H9 (cell line): ENCODE measurements around the gene TAF5L. TPM values are rescaled to one million over a fixed set of nuclear protein-coding genes. Genes with fewer than 3 reads are reported as not detected.

ENCODE experiments used
- DNase-seq: peaks from one replicate; pipeline ENCODE4 v3.0.0-alpha.2; 2017
- H2AFZ ChIP-seq: one replicate; pipeline ENCODE4 v1.6.1; 2013; ENCODE audit warnings: mild to moderate bottlenecking, low read length, control low read depth, moderate library complexity
- H2AK5ac ChIP-seq: 2 replicates; pipeline ENCODE4 v1.6.1; 2013; ENCODE audit warnings: low read length, control low read depth, mixed read lengths; ENCODE audit not compliant: insufficient read length
- H2BK120ac ChIP-seq: one replicate; pipeline ENCODE4 v1.6.1; 2013; ENCODE audit warnings: low read depth, mild to moderate bottlenecking, low read length, control low read depth, inconsistent platforms; ENCODE audit not compliant: poor library complexity, severe bottlenecking
- H2BK12ac ChIP-seq: 2 replicates; pipeline ENCODE4 v1.6.1; 2013; ENCODE audit warnings: low read length, control low read depth, mixed read lengths, low read depth; ENCODE audit not compliant: insufficient read length
- H2BK15ac ChIP-seq: 2 replicates; pipeline ENCODE4 v1.6.1; 2013; ENCODE audit warnings: low read depth, low read length, control low read depth
- H2BK20ac ChIP-seq: one replicate; pipeline ENCODE4 v1.6.1; 2013; ENCODE audit warnings: low read depth, mild to moderate bottlenecking, low read length, control low read depth, inconsistent platforms; ENCODE audit not compliant: poor library complexity, severe bottlenecking
- H2BK5ac ChIP-seq: 2 replicates; pipeline ENCODE4 v1.6.1; 2013; ENCODE audit warnings: low read length, control low read depth, mixed read lengths; ENCODE audit not compliant: insufficient read length
- H3K14ac ChIP-seq: 2 replicates; pipeline ENCODE4 v1.6.1; 2013; ENCODE audit warnings: low read length, control low read depth; ENCODE audit not compliant: insufficient read depth
- H3K18ac ChIP-seq: 2 replicates; pipeline ENCODE4 v1.6.1; 2013; ENCODE audit warnings: low read depth, mild to moderate bottlenecking, mixed read lengths, low read length, control low read depth; ENCODE audit not compliant: insufficient read length
- H3K23ac ChIP-seq: 2 replicates; pipeline ENCODE4 v1.6.1; 2013; ENCODE audit warnings: low read length, control low read depth, mixed read lengths, low read depth; ENCODE audit not compliant: insufficient read length
- H3K23me2 ChIP-seq: 2 replicates; pipeline ENCODE4 v1.6.1; 2013; ENCODE audit warnings: low read depth, mild to moderate bottlenecking, mixed read lengths, low read length, control low read depth; ENCODE audit not compliant: insufficient read length, poor library complexity, severe bottlenecking
- H3K27ac ChIP-seq: 2 replicates; pipeline ENCODE4 v1.5.1; 2013; ENCODE audit warnings: low read length, control low read depth, mixed read lengths, low read depth; ENCODE audit not compliant: insufficient read length
- H3K27me3 ChIP-seq: 2 replicates; pipeline ENCODE4 v1.6.1; 2013; ENCODE audit warnings: low read length, control low read depth, inconsistent platforms; ENCODE audit not compliant: insufficient read depth
- H3K4ac ChIP-seq: 2 replicates; pipeline ENCODE4 v1.6.1; 2013; ENCODE audit warnings: low read depth, mild to moderate bottlenecking, control low read depth, inconsistent platforms, low read length, moderate library complexity
- H3K4me1 ChIP-seq: 2 replicates; pipeline ENCODE4 v1.6.1; 2013; ENCODE audit warnings: low read length, control low read depth, inconsistent platforms; ENCODE audit not compliant: insufficient read depth
- H3K4me2 ChIP-seq: 2 replicates; pipeline ENCODE4 v1.6.1; 2013; ENCODE audit warnings: low read length, control low read depth, mixed read lengths; ENCODE audit not compliant: insufficient read length, insufficient read depth
- H3K56ac ChIP-seq: 2 replicates; pipeline ENCODE4 v1.6.1; 2013; ENCODE audit warnings: low read depth, mild to moderate bottlenecking, mixed read lengths, low read length, control low read depth; ENCODE audit not compliant: insufficient read length
- H3K79me1 ChIP-seq: 2 replicates; pipeline ENCODE4 v1.6.1; 2013; ENCODE audit warnings: low read depth, mild to moderate bottlenecking, moderate library complexity, low read length, control low read depth, inconsistent platforms; ENCODE audit not compliant: insufficient read depth, poor library complexity, severe bottlenecking
- H3K79me2 ChIP-seq: 2 replicates; pipeline ENCODE4 v1.6.1; 2013; ENCODE audit warnings: low read length, control low read depth, inconsistent platforms; ENCODE audit not compliant: insufficient read depth
- H3K9ac ChIP-seq: 2 replicates; pipeline ENCODE4 v1.6.1; 2013; ENCODE audit warnings: low read length, control low read depth, mixed read lengths; ENCODE audit not compliant: insufficient read length; ENCODE audit errors: extremely low read depth
- H3K9me3 ChIP-seq: one replicate; pipeline ENCODE4 v1.6.1; 2013; ENCODE audit warnings: low read depth, low read length, inconsistent platforms; ENCODE audit not compliant: control insufficient read depth
- H3T11ph ChIP-seq: one replicate; pipeline ENCODE4 v1.6.1; 2013; ENCODE audit warnings: mild to moderate bottlenecking, low read length, control low read depth, inconsistent platforms
- H4K20me1 ChIP-seq: one replicate; pipeline ENCODE4 v1.6.1; 2013; ENCODE audit not compliant: control insufficient read depth, insufficient read length, insufficient read depth
- H4K5ac ChIP-seq: 2 replicates; pipeline ENCODE4 v1.6.1; 2013; ENCODE audit warnings: low read depth, mild to moderate bottlenecking, mixed read lengths, low read length, control low read depth; ENCODE audit not compliant: insufficient read length
- H4K8ac ChIP-seq: replicated peaks from 2 replicates; pipeline ENCODE4 v1.6.1; 2013; ENCODE audit warnings: low read length, control low read depth, mixed read lengths, low read depth; ENCODE audit not compliant: insufficient read length
- H4K91ac ChIP-seq: 2 replicates; pipeline ENCODE4 v1.6.1; 2013; ENCODE audit warnings: low read depth, mild to moderate bottlenecking, moderate library complexity, mixed read lengths, low read length, control low read depth; ENCODE audit not compliant: insufficient read length
- H3K27ac Mint-ChIP-seq, 3 experiments: 2 replicates in 2 of 3; 3 replicates in 1 of 3; pipeline ENCODE4 v1.8.0; 2020 to 2021; ENCODE audit warnings: mixed read lengths in 3 of 3, mild to moderate bottlenecking in 1 of 3, moderate library complexity in 1 of 3
- H3K27me3 Mint-ChIP-seq: 2 replicates; pipeline ENCODE4 v1.8.0; 2021; ENCODE audit warnings: low read depth, mild to moderate bottlenecking, moderate library complexity, mixed read lengths
- H3K36me3 Mint-ChIP-seq, 3 experiments: 2 replicates in 2 of 3; 3 replicates in 1 of 3; pipeline ENCODE4 v1.8.0; 2020 to 2021; ENCODE audit warnings: low read depth in 3 of 3, mixed read lengths in 3 of 3; ENCODE audit not compliant: insufficient read depth in 1 of 3
- H3K4me1 Mint-ChIP-seq, 2 experiments: 2 replicates each; pipeline ENCODE4 v1.8.0; 2020; ENCODE audit warnings: mixed read lengths in 2 of 2
- H3K4me3 Mint-ChIP-seq, 2 experiments: 2 replicates in 1 of 2; 3 replicates in 1 of 2; pipeline ENCODE4 v1.8.0; 2020 to 2021; ENCODE audit warnings: mild to moderate bottlenecking in 2 of 2, mixed read lengths in 2 of 2, moderate library complexity in 1 of 2
- H3K9me3 Mint-ChIP-seq, 2 experiments: 2 replicates in 1 of 2; 3 replicates in 1 of 2; pipeline ENCODE4 v1.8.0; 2020; ENCODE audit warnings: mild to moderate bottlenecking in 2 of 2, mixed read lengths in 2 of 2, moderate library complexity in 1 of 2
- CTCF ChIP-seq: fragments of 200-600 bp; sonication (generic); conservative IDR thresholded peaks from 3 replicates; pipeline ENCODE4 v1.8.0; 2021; ENCODE audit warnings: antibody characterized with exemption, mild to moderate bottlenecking
- WGBS: extraction: QIAGEN DNeasy Blood & Tissue Kit; methylation state at CpG from one replicate; pipeline ENCODE4 v1.1.7; 2013; ENCODE audit warnings: missing lambda C conversion rate, low lambda C conversion rate, mixed read lengths; ENCODE audit not compliant: insufficient read length; ENCODE audit errors: extremely low coverage; 5-methylcytosine and 5-hydroxymethylcytosine counted together
- total RNA-seq: library from RNA; stranded (reverse); gene quantifications from 2 replicates; pipeline ENCODE4 v1.2.1, GENCODE V29; 2021

TAF5L gene
- total RNA-seq, 1 experiment from 2014 or later: 30.3 TPM

GRCh38 chr1:229600229-229600628 lies 25.7 kb downstream of the TAF5L start:
- Histone ChIP-seq H3K79me2 (no peaks in the 10 kb centered on the region), H3K79me1 (no peaks in the 10 kb centered on the region), H2BK12ac (no peak overlapping the region), H4K5ac (no peak overlapping the region), H4K91ac (no peak overlapping the region), H4K20me1 (no peaks in the 10 kb centered on the region), H3K18ac (no peak overlapping the region), H2BK20ac (no peak overlapping the region), H3K9me3 (no peaks in the 10 kb centered on the region), H2BK15ac (no peak overlapping the region), H2BK120ac (no peak overlapping the region), H2AFZ (no peak overlapping the region), H3K23ac (no peak overlapping the region), H3K9ac (no peak overlapping the region), H3K56ac (no peak overlapping the region), H3K27ac (no peak overlapping the region), H2BK5ac (no peak overlapping the region), H3K4ac (no peak overlapping the region), H3K23me2 (no peaks in the 10 kb centered on the region), H4K8ac (no peak overlapping the region), H2AK5ac (no peak overlapping the region), H3K4me1 (no peaks in the 10 kb centered on the region), H3K27me3 (no peaks in the 10 kb centered on the region), H3T11ph (no peak overlapping the region), H3K14ac (no peak overlapping the region), H3K4me2 (no peak overlapping the region)
- DNase-seq: no peak
- no peak overlapping the region; a peak in 1 of 7 replicates for H3K27ac Mint-ChIP-seq
- H3K4me3 Mint-ChIP-seq: no peak overlapping the region
- no CpG with 5 or more reads among the region's 5 CpGs for WGBS
- peaks cover 12 to 47% (median 23%) of the 10 kb centered on the region in 3 experiments; a peak in 6 of 7 replicates for H3K36me3 Mint-ChIP-seq
- peaks cover 4 to 12% of the 10 kb centered on the region in 2 experiments for H3K4me1 Mint-ChIP-seq
- H3K27me3 Mint-ChIP-seq: no peaks in the 10 kb centered on the region
- no peaks in the 10 kb centered on the region for H3K9me3 Mint-ChIP-seq
- TF ChIP-seq CTCF: no peak
